PFSK-1 (cell line): ENCODE data around the gene PRKN.

Experiments
- FOXP2 ChIP-seq: optimal IDR thresholded peaks from 2 replicates; pipeline ENCODE3; 2011; ENCODE audit warnings: borderline replicate concordance, control low read depth, inconsistent platforms; ENCODE audit not compliant: insufficient read depth; ENCODE audit errors: extremely low read length, extremely low read depth
- POLR2AphosphoS5 ChIP-seq: IDR thresholded peaks from 2 replicates; pipeline ENCODE4 v1.6.1; 2012; ENCODE audit warnings: low read depth, mild to moderate bottlenecking, control low read depth, low read length, moderate library complexity
- REST ChIP-seq, 2 experiments: IDR thresholded peaks; 2 replicates each; pipeline versions ENCODE4 v1.6.1 to v1.8.0; 2011 to 2012; ENCODE audit warnings: low read depth in 2 of 2, low read length in 2 of 2, control low read depth in 1 of 2, inconsistent platforms in 1 of 2, mild to moderate bottlenecking in 1 of 2, moderate library complexity in 1 of 2; ENCODE audit not compliant: insufficient read depth in 1 of 2
- SIN3A ChIP-seq: IDR thresholded peaks from 2 replicates; pipeline ENCODE4 v1.6.1; 2012; ENCODE audit warnings: mild to moderate bottlenecking, low read length, moderate library complexity, borderline replicate concordance; ENCODE audit not compliant: insufficient read depth
- TAF1 ChIP-seq: IDR thresholded peaks from 2 replicates; pipeline ENCODE4 v1.6.1; 2012; ENCODE audit warnings: low read length, control low read depth, borderline replicate concordance; ENCODE audit not compliant: insufficient read depth

Gene PRKN

DNA sequence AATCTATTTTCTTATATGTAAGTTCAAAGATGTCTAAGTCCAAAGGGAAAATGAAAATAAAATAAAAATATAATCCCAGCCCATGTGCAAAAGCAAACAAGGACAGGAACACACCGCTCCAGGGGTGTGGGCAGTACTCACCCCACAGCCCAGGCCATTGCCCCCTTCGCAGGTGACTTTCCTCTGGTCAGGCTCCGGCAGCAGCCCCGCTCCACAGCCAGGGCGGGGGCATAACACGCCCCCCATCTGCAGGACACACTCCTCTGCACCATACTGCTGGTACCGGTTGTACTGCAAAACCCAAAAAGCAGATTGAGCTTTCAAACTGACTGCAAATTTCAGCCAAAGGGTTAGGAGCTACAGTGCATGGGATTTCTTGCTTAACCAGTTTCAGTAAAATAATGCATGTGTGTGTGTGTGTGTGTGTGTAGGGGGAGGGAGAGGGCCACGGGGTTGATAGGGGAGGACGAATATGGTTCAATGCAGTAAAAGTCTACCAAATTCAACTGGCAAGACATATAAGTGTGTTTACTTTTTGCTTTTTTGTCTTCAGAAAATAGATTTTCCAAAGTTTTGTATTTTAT is 1178.8 kb downstream of the PRKN start:
- TF ChIP-seq REST (IDR thresholded peaks at IDR 0.05; ENCODE audit: insufficient read depth in 1 of 2, low read depth in 2 of 2, low read length in 2 of 2) (no peak), TAF1 (no peak), FOXP2 (no peak), POLR2AphosphoS5 (no peak), SIN3A (no peak)

DNA sequence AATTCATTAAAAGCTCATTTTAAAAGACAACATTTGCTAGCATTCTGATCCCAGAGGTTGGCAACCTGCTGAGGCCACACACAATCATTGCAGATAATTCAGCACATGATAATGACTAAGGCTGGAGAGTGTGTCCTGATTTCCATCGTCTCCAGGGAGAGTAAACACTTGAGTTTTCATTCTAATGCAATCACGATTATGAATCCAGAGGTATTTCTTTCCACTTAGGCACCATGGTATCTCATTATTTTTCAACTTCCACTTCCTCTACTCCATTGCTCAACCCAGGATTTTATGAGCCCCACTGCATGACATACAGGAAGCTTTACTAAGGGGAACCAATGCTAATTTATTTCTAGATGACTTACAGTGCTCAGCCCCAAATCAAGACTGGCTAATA is 1179.9 kb downstream of the PRKN start:
- TF ChIP-seq REST (IDR thresholded peaks at IDR 0.05; ENCODE audit: insufficient read depth in 1 of 2, low read depth in 2 of 2, low read length in 2 of 2), result no peak

DNA sequence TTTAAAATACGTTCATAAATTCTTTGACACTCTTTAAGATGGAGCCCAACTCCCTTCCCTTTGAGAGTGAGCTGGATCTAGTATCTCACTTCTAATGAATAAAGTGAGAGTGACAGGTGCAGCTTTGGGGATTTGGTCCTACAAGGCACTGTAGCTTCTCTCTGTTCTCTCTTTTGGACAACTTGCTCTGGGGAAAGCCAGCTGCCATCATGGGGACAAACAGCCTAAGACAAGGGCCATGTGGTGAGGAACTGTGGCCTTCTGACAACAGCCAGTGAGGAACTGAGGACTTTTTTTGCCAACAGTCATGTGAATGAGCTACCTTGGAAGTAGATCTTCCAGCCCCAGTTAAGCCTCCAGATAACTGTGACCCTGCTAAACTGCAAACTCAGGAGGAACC is 1180.9 kb downstream of the PRKN start:
- TF ChIP-seq REST (IDR thresholded peaks at IDR 0.05; ENCODE audit: insufficient read depth in 1 of 2, low read depth in 2 of 2, low read length in 2 of 2), result no peak
- TF ChIP-seq FOXP2, result no peak
- no peak for TF ChIP-seq SIN3A
- TF ChIP-seq POLR2AphosphoS5, result no peak
- no peak for TF ChIP-seq TAF1

- TF ChIP-seq POLR2AphosphoS5, result no peak
- no peak for TF ChIP-seq SIN3A
- TF ChIP-seq REST (IDR thresholded peaks at IDR 0.05; ENCODE audit: insufficient read depth in 1 of 2, low read depth in 2 of 2, low read length in 2 of 2), result no peak
- no peak for TF ChIP-seq TAF1
- TF ChIP-seq FOXP2, result no peak
Measured at GRCh38 chr6:161545741-161546140, 1181.8 kb downstream of the PRKN start.

- TF ChIP-seq TAF1, result no peak
- no peak for TF ChIP-seq FOXP2
- TF ChIP-seq REST (IDR thresholded peaks at IDR 0.05; ENCODE audit: insufficient read depth in 1 of 2, low read depth in 2 of 2, low read length in 2 of 2), result no peak
- TF ChIP-seq POLR2AphosphoS5, result no peak
- no peak for TF ChIP-seq SIN3A
Measured at GRCh38 chr6:161544801-161545480, 1182.6 kb downstream of the PRKN start.
